Liver (tissue), 9 donors: ENCODE measurements around the gene HES4. TPM values are rescaled to one million over a fixed set of nuclear protein-coding genes. Genes with fewer than 3 reads are reported as not detected.

ENCODE experiments used
- DNase-seq: peaks from one replicate; pipeline ENCODE4 v3.0.0-alpha.2; 2017; ENCODE audit warnings: low spot score
- H3K27ac ChIP-seq, 2 donors: one replicate each; pipeline ENCODE4 v1.7.0; 2013; ENCODE audit warnings: inconsistent platforms in 2 of 2, low read length in 2 of 2, control low read depth in 1 of 2, low read depth in 1 of 2, mild to moderate bottlenecking in 1 of 2
- H3K27me3 ChIP-seq, 4 donors: one replicate each; pipeline versions ENCODE4 v1.6.1 to v1.7.0; 2013; ENCODE audit warnings: low read length in 3 of 4, inconsistent platforms in 1 of 4, mild to moderate bottlenecking in 1 of 4, moderate library complexity in 1 of 4; ENCODE audit not compliant: control insufficient read depth in 4 of 4, insufficient read depth in 4 of 4
- H3K36me3 ChIP-seq, 4 donors: one replicate each; pipeline versions ENCODE4 v1.6.1 to v1.7.0; 2013; ENCODE audit warnings: low read length in 3 of 4, mild to moderate bottlenecking in 3 of 4, low read depth in 1 of 4, moderate library complexity in 1 of 4; ENCODE audit not compliant: control insufficient read depth in 4 of 4, insufficient read depth in 3 of 4
- H3K4me1 ChIP-seq, 4 donors: one replicate each; pipeline versions ENCODE4 v1.6.1 to v1.7.0; 2013; ENCODE audit warnings: low read length in 3 of 4, mild to moderate bottlenecking in 3 of 4, moderate library complexity in 1 of 4; ENCODE audit not compliant: control insufficient read depth in 4 of 4, insufficient read depth in 4 of 4
- H3K4me3 ChIP-seq, 3 donors: one replicate each; pipeline versions ENCODE4 v1.6.1 to v1.7.0; 2013; ENCODE audit warnings: low read length in 3 of 3, control low read depth in 1 of 3, low read depth in 1 of 3, mild to moderate bottlenecking in 1 of 3
- H3K9ac ChIP-seq, 2 donors: one replicate each; pipeline ENCODE4 v1.7.0; 2013; ENCODE audit warnings: low read length in 2 of 2, mild to moderate bottlenecking in 2 of 2, moderate library complexity in 2 of 2, control low read depth in 1 of 2, low read depth in 1 of 2
- H3K9me3 ChIP-seq, 4 donors: one replicate each; pipeline versions ENCODE4 v1.6.1 to v1.7.0; 2013; ENCODE audit warnings: low read length in 3 of 4; ENCODE audit not compliant: control insufficient read depth in 4 of 4
- FOXA1 ChIP-seq: IDR thresholded peaks from 2 replicates; pipeline ENCODE4 v1.6.1; 2016; ENCODE audit warnings: antibody characterized with exemption
- FOXA2 ChIP-seq: IDR thresholded peaks from 2 replicates; pipeline ENCODE4 v1.6.1; 2016; ENCODE audit warnings: antibody characterized with exemption
- HNF4A ChIP-seq, 2 donors: conservative IDR thresholded peaks; 2 replicates each; pipeline ENCODE4 v1.6.1; 2016; ENCODE audit warnings: antibody characterized with exemption in 2 of 2, mild to moderate bottlenecking in 2 of 2
- MAX ChIP-seq: IDR thresholded peaks from 2 replicates; pipeline ENCODE4 v1.6.1; 2016; ENCODE audit warnings: antibody characterized with exemption
- NR2F2 ChIP-seq: IDR thresholded peaks from 2 replicates; pipeline ENCODE4 v1.6.1; 2016; ENCODE audit warnings: antibody characterized with exemption
- RAD21 ChIP-seq, 2 donors: IDR thresholded peaks; 2 replicates each; pipeline ENCODE4 v1.6.1; 2016; ENCODE audit warnings: antibody characterized with exemption in 2 of 2, mild to moderate bottlenecking in 2 of 2
- REST ChIP-seq: IDR thresholded peaks from 2 replicates; pipeline ENCODE4 v1.6.1; 2016; ENCODE audit warnings: antibody characterized with exemption, mild to moderate bottlenecking
- RXRA ChIP-seq, 2 donors: IDR thresholded peaks; 2 replicates each; pipeline ENCODE4 v1.6.1; 2017 to 2018; ENCODE audit warnings: antibody characterized with exemption in 2 of 2, mild to moderate bottlenecking in 1 of 2
- TAF1 ChIP-seq: conservative IDR thresholded peaks from 2 replicates; pipeline ENCODE4 v1.6.1; 2016; ENCODE audit warnings: antibody characterized with exemption, mild to moderate bottlenecking
- YY1 ChIP-seq: IDR thresholded peaks from 2 replicates; pipeline ENCODE4 v1.6.1; 2016; ENCODE audit warnings: antibody characterized with exemption, mild to moderate bottlenecking
- ZBTB33 ChIP-seq: IDR thresholded peaks from 2 replicates; pipeline ENCODE4 v1.6.1; 2016; ENCODE audit warnings: antibody characterized with exemption
- WGBS: extraction: QIAGEN DNeasy Blood & Tissue Kit; methylation state at CpG from one replicate; pipeline ENCODE4 v1.1.7; 2013; 5-methylcytosine and 5-hydroxymethylcytosine counted together
- polyA plus RNA-seq, 2 donors: library from polyadenylated mRNA; stranded (reverse) in 1 of 2; unstranded in 1 of 2; fragments of 200-250 nt in 1 of 2; fragments of >200 nt in 1 of 2; fragmentation: Nextera tagmentation in 1 of 2; extraction: Ambion mirVana in 1 of 2; gene quantifications; one replicate each; pipeline versions ENCODE4 v1.2.1 to v1.2.3, GENCODE V29; 2013 to 2015
- total RNA-seq, 2 donors: library from RNA; depleted of rRNA; stranded (reverse); fragments of >200 nt; gene quantifications; one replicate each; pipeline ENCODE4 v1.2.3, GENCODE V29; 2014
- TF ChIP-seq, protein P1 (sequence below): fragments of 150-350 bp; IDR thresholded peaks from 2 replicates; pipeline ENCODE4 v1.5.1; 2017; ENCODE audit warnings: improper control_type of control experiment, low read depth, low read length; ENCODE audit not compliant: missing input control
- donor health status: healthy.
- donor health status: healthy.
- donor health status: healthy.
- donor health status: healthy.
- donor health status: healthy.

Gene HES4
- total and polyA plus RNA-seq, 4 donors = 0.93 to 1.9 (median 1.7) TPM

- no peak overlapping the region for H3K27ac ChIP-seq
- peaks cover 0 to 3% (median 0%) of the 10 kb centered on the region in 4 donors for H3K27me3 ChIP-seq
- no peaks in the 10 kb centered on the region for H3K9me3 ChIP-seq
- no peak overlapping the region for H3K9ac ChIP-seq
- no peak for TF ChIP-seq FOXA2
- no peak for TF ChIP-seq RAD21 (IDR thresholded peaks at IDR 0.05)
- TF ChIP-seq, protein P1, sequence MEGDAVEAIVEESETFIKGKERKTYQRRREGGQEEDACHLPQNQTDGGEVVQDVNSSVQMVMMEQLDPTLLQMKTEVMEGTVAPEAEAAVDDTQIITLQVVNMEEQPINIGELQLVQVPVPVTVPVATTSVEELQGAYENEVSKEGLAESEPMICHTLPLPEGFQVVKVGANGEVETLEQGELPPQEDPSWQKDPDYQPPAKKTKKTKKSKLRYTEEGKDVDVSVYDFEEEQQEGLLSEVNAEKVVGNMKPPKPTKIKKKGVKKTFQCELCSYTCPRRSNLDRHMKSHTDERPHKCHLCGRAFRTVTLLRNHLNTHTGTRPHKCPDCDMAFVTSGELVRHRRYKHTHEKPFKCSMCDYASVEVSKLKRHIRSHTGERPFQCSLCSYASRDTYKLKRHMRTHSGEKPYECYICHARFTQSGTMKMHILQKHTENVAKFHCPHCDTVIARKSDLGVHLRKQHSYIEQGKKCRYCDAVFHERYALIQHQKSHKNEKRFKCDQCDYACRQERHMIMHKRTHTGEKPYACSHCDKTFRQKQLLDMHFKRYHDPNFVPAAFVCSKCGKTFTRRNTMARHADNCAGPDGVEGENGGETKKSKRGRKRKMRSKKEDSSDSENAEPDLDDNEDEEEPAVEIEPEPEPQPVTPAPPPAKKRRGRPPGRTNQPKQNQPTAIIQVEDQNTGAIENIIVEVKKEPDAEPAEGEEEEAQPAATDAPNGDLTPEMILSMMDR = peak; percentile 10
- TF ChIP-seq ZBTB33 = no peak
- TF ChIP-seq NR2F2 = no peak
- no peak for TF ChIP-seq REST
- TF ChIP-seq FOXA1 = no peak
- peak; percentile 78 for DNase-seq
- 9% methylated on average over 99 of the region's 99 CpGs for WGBS
- H3K36me3 ChIP-seq = peaks cover 0 to 8% (median 4%) of the 10 kb centered on the region in 4 donors
- peaks cover 8 to 13% (median 10%) of the 10 kb centered on the region in 4 donors for H3K4me1 ChIP-seq
- H3K4me3 ChIP-seq = peak overlapping the region in 1 of 3 donors; percentile 38
Observed at GRCh38 chr1:1040004-1040991, 40.4 kb upstream of the HES4 start.

DNA sequence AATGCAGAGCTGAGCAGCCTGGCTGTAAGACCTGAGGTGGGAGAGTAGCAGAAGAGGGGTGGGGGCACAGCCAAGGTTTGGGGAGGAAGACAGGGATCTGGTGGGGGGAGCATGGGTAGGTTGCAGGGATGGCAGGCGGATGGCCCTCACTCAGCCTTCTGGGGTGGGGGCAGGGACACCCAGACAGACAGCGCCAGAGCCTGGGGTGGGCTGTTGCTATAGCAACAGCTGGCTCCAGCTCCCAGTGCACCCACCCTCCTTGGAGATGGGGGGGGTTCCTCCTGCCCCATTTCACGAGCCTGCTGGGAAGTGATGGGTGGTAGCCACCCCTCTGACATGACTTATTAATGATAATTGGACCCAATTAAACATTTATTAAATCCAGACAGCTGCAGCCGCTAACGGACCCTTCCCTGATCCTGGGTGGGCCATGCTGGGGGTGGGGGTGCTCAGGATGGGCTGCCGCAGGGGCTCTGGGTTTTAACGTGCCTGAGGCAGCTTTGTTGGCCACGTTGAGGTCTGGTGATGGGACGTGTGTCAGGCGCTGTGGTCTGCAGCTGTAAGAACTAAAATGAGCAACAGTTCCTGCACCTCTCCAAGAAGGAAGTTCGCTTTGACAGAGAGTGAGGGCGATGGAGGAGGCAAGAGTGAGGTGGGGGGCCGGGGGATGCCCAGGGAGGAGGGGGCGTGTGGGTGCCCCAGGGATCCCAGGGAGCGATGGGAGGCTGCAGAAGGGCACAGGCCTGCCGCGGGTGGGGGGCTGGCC, 39.4 kb upstream of the HES4 start:
- no peak for DNase-seq
- H3K9ac ChIP-seq = no peak overlapping the region
- H3K36me3 ChIP-seq = peaks cover 0 to 2% (median 1%) of the 10 kb centered on the region in 4 donors
- H3K27ac ChIP-seq = no peak overlapping the region
- no peaks in the 10 kb centered on the region for H3K9me3 ChIP-seq
- H3K4me1 ChIP-seq = peaks cover 8 to 13% (median 10%) of the 10 kb centered on the region in 4 donors
- WGBS = 61% methylated on average over 17 of the region's 17 CpGs
- no peak overlapping the region for H3K4me3 ChIP-seq
- peaks cover 0 to 3% (median 0%) of the 10 kb centered on the region in 4 donors for H3K27me3 ChIP-seq
- TF ChIP-seq HNF4A (conservative IDR thresholded peaks at IDR 0.05) = no peak
- TF ChIP-seq FOXA2 = no peak
- no peak for TF ChIP-seq NR2F2
- no peak for TF ChIP-seq REST
- no peak for TF ChIP-seq MAX
- no peak for TF ChIP-seq FOXA1
- TF ChIP-seq, protein P1 = no peak
- TF ChIP-seq TAF1 = no peak
- TF ChIP-seq YY1 = no peak
- TF ChIP-seq RXRA (IDR thresholded peaks at IDR 0.05) = no peak
